ENCODE data around the gene APEX1.

- TF ChIP-seq CTCF (IDR thresholded peaks at IDR 0.05) (no peak), CREB1 (CRISPR knock-in tag; IDR thresholded peaks at IDR 0.05) (no peak)
Observed at GRCh38 chr14:20421267-20421666, 33.8 kb upstream of the APEX1 start.
